ENCODE results near the gene ZNF592.
A peak's percentile ranks its signal among the peaks of the same experiment; 100 is the strongest.

DNA sequence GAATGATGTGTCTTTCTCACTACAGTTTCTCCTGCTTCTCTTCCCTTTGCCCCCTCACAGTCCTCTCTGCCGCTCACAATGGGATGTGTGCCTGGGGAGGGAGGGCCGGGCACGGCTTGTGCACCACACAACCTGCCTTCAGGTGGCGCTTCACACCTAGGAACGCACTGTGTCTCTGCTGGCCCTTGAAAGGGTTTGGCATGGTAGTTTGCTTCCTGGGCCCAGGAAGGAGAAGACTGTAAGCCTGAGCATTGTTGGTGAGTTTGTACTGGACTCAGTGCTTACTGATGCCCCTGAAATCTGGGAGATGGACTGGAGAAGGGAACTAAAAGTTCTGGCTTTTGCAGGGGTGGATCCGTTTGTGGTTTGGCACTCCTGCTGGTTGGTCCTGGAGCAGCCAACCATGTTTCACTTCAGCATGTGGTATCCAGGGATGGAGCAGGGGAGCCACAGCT is 78.0 kb downstream of the ZNF592 start:
- peak in 1 of 3 donors; percentile 2 for TF ChIP-seq POLR2AphosphoS5 (IDR thresholded peaks at IDR 0.05)
- TF ChIP-seq, protein P1, sequence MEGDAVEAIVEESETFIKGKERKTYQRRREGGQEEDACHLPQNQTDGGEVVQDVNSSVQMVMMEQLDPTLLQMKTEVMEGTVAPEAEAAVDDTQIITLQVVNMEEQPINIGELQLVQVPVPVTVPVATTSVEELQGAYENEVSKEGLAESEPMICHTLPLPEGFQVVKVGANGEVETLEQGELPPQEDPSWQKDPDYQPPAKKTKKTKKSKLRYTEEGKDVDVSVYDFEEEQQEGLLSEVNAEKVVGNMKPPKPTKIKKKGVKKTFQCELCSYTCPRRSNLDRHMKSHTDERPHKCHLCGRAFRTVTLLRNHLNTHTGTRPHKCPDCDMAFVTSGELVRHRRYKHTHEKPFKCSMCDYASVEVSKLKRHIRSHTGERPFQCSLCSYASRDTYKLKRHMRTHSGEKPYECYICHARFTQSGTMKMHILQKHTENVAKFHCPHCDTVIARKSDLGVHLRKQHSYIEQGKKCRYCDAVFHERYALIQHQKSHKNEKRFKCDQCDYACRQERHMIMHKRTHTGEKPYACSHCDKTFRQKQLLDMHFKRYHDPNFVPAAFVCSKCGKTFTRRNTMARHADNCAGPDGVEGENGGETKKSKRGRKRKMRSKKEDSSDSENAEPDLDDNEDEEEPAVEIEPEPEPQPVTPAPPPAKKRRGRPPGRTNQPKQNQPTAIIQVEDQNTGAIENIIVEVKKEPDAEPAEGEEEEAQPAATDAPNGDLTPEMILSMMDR (IDR thresholded peaks at IDR 0.05), result peak in 5 of 7 experiments; percentile 16 to 75 (median 48)
- TF ChIP-seq POLR2A (IDR thresholded peaks at IDR 0.05), result no peak
- no peak for TF ChIP-seq EP300 (IDR thresholded peaks at IDR 0.05)
